Measurements from ENCODE around the gene NEUROD2.

The NEUROD2 gene

DNA sequence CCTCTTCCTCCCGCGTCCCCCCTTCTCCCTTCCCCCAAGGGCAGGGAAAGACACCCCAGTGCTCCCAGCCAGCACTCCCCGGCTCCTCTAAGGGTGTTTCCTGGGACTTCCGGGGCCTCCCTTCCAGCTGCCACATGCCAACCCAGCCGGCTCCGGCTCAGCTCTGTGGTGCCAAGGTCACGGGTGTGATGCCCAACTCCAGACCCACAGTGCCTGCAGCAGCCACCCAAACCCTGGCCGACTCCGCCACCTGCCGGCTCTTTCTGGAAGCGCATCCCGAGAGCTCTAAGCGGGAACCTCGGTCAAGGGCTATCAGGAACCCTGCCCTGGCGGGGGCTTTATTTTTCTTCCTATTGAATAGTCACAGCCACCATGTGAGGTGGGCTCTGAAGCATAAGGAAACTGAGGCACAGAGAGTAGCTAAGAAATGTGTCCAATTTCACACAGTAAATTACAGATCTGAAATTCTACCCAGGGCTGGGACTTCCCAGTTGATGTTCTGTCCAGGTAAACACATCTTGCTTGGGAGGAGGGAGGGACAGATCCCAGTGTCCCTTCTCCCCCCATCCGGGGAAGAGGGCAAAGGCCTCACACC, 15.7 kb upstream of the NEUROD2 start:
- DNase-seq (ENCODE audit: low spot score): peak; percentile 87
- peak; percentile 84 for TF ChIP-seq CTCF (IDR thresholded peaks at IDR 0.05; ENCODE audit: extremely low read depth, missing control alignments)

GRCh38 chr17:39622380-39623006, 14.8 kb upstream of the NEUROD2 start:
- DNase-seq (ENCODE audit: low spot score): no peak
- no peak for TF ChIP-seq CTCF (IDR thresholded peaks at IDR 0.05; ENCODE audit: extremely low read depth, missing control alignments)

- DNase-seq (ENCODE audit: low spot score): peak; percentile 93
These were observed 14.0 kb upstream of the NEUROD2 start for GRCh38 chr17:39621523-39622379.

DNA sequence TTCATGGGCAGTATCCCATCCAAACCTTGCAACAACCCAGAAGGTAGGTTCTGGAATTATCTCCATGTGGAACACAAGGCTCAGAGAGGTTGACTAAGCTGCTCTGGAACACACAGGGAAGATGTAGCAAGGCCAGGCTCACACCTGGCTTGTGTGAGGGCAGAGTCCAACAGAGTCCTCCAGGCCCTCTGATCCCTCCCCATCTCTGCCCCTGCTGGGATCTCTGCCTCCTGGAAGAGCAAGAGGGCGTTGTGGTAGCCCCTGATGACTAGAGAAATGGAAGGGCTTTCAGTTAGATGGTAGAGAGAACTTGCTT, 12.0 kb upstream of the NEUROD2 start:
- no peak for TF ChIP-seq CTCF (IDR thresholded peaks at IDR 0.05; ENCODE audit: extremely low read depth, missing control alignments)
- DNase-seq (ENCODE audit: low spot score): no peak

More at GRCh38 chr17:39621523-39622379, 14.0 kb upstream of the NEUROD2 start:
- peak; percentile 100 for TF ChIP-seq CTCF (IDR thresholded peaks at IDR 0.05; ENCODE audit: extremely low read depth, missing control alignments)

GRCh38 chr17:39618956-39619785, 11.5 kb upstream of the NEUROD2 start:
- DNase-seq (ENCODE audit: low spot score): no peak
- no peak for TF ChIP-seq CTCF (IDR thresholded peaks at IDR 0.05; ENCODE audit: extremely low read depth, missing control alignments)

DNA sequence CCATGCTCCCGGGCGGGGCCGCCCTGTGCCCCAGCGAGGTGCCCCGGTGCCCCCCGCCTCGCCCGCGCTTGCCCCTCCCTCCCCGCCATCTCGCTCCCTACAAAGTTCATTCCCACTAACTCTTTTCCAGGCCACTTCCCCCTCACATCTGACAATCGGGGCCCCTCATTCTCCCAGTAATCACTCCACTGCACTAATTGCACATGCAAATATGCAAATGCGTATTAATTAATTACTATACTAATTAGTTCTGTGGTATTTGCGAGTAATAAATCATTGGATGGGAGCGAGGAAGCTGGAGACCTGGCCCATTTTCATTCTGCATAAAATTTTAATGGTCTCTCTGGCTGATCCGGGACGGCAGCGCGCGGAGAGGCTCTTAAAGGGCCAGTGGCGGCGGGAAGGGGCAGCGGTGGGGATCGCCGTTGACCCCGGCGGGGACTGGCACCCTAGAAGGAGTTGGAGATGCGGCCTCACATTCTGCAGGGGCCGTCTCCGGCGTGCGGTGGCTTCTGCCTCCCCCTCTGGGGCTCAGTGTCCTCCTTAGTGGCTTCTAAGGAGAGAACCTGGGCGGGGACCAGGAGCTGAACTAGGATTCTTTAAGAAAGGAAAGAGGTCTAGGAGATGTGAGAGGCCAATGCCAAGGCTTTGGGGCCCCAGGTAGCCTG, 10.7 kb upstream of the NEUROD2 start:
- TF ChIP-seq CTCF (IDR thresholded peaks at IDR 0.05; ENCODE audit: extremely low read depth, missing control alignments): no peak
- no peak for DNase-seq (ENCODE audit: low spot score)

Data from GM20000 (cell line).